Measurements from ENCODE around the gene ZKSCAN8. TPM values are rescaled to one million over a fixed set of nuclear protein-coding genes. Genes with fewer than 3 reads are reported as not detected.
A peak's percentile ranks its signal among the peaks of the same experiment; 100 is the strongest.

The ZKSCAN8 gene
- polyA plus RNA-seq, 1 experiment, result 11.5 TPM

DNA sequence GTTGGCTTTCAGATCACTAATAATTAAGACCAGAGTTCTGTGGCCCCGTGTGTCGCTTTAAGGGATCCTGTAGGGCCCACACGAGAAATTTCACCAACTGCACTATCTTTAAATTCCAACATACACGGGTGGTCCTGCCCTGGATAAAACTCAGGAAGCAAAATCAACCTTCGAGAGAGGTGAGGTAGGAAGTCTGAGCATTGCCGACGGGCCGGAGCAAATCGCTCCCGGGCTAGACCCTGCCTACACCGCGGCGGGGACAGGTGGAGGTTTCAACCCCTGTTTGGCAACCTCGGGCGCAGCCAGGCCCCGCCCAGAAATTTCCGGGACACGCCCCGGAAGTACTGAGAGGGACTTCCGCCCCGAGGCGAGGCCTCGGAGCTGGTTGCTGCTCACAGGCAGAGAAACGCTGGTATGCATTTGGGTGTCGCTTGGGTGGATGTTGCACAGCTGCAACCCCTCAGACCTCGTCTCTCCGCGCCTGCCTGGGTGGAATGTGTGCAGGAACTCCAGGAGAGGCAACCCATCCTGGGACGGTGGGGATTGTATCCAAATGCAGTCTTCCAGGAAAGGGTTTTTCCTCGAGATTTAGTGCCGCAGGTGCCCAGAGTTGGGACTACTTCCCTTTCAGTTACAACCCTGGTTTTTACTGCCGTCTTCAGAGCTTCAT, 19.9 kb downstream of the ZKSCAN8 start:
- DNase-seq (ENCODE audit: low read depth, low spot score), result peak; percentile 53

DNA sequence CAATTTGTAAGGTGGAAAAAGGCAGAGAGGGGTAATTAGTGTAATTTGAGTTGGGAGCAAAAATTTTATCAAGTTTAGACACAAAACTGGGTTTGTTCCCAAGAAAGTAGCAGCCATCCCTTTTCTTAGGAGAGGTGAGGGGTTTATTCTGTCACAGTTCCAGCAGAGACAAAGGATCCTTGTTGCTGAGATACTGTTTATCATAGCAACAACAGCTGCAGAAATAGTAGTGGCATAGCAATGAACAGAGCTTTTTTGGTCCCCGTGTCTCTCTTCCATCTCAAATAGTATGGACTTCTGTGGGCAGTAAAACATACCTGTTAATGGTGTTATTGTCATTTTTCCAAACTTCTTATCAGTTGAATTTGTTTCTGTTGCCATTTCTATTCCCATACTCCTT, 23.9 kb downstream of the ZKSCAN8 start:
- H3K9me3 ChIP-seq (ENCODE audit: control insufficient read depth, insufficient read depth, low read length), result peaks cover 2% of the 10 kb centered on the region; the same call in 1 of the 2 replicates

More for the DNA sequence above, 19.9 kb downstream of the ZKSCAN8 start:
- ChIA-PET POLR2A (interaction anchor here (0.7 to 2.0 kb wide), 8 partner anchors 9 to 194 kb away, joined by 3 to 12 read pairs (median 3); partner anchors contain the start of genes PGBD1 and ZKSCAN8), CTCF (interaction anchor here (0.8 kb wide), 1 partner anchor 194 kb away, joined by 4 read pairs; no protein-coding TSS in a partner anchor)
- Histone ChIP-seq H3K9me3 (ENCODE audit: control insufficient read depth, insufficient read depth, low read length) (peaks cover 2% of the 10 kb centered on the region; the same call in 1 of the 2 replicates), H3K4me3 (ENCODE audit: low read depth, low read length) (peak overlapping the region; percentile 69), H3K27me3 (ENCODE audit: control insufficient read depth, insufficient read depth, low read length) (no peaks in the 10 kb centered on the region), H3K27ac (ENCODE audit: low read depth, low read length) (peak overlapping the region; percentile 58)
- TF ChIP-seq, protein P1, sequence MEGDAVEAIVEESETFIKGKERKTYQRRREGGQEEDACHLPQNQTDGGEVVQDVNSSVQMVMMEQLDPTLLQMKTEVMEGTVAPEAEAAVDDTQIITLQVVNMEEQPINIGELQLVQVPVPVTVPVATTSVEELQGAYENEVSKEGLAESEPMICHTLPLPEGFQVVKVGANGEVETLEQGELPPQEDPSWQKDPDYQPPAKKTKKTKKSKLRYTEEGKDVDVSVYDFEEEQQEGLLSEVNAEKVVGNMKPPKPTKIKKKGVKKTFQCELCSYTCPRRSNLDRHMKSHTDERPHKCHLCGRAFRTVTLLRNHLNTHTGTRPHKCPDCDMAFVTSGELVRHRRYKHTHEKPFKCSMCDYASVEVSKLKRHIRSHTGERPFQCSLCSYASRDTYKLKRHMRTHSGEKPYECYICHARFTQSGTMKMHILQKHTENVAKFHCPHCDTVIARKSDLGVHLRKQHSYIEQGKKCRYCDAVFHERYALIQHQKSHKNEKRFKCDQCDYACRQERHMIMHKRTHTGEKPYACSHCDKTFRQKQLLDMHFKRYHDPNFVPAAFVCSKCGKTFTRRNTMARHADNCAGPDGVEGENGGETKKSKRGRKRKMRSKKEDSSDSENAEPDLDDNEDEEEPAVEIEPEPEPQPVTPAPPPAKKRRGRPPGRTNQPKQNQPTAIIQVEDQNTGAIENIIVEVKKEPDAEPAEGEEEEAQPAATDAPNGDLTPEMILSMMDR (IDR thresholded peaks at IDR 0.05; ENCODE audit: low read depth, low read length), result no peak

GRCh38 chr6:28167068-28167467, 25.4 kb downstream of the ZKSCAN8 start:
- H3K27ac ChIP-seq (ENCODE audit: low read depth, low read length), result no peak overlapping the region
- no peak overlapping the region for H3K4me3 ChIP-seq (ENCODE audit: low read depth, low read length)
- DNase-seq (ENCODE audit: low read depth, low spot score), result peak; percentile 13
- POLR2A ChIA-PET, result no interaction called here
- TF ChIP-seq, protein P1 (IDR thresholded peaks at IDR 0.05; ENCODE audit: low read depth, low read length), result no peak
- CTCF ChIA-PET, result no interaction called here
- H3K9me3 ChIP-seq (ENCODE audit: control insufficient read depth, insufficient read depth, low read length), result no peaks in the 10 kb centered on the region
- no peaks in the 10 kb centered on the region for H3K27me3 ChIP-seq (ENCODE audit: control insufficient read depth, insufficient read depth, low read length)

More for the DNA sequence above, 23.9 kb downstream of the ZKSCAN8 start:
- H3K27ac ChIP-seq (ENCODE audit: low read depth, low read length), result no peak overlapping the region
- TF ChIP-seq, protein P1 (IDR thresholded peaks at IDR 0.05; ENCODE audit: low read depth, low read length), result no peak
- H3K4me3 ChIP-seq (ENCODE audit: low read depth, low read length), result no peak overlapping the region
- no peak for DNase-seq (ENCODE audit: low read depth, low spot score)
- ChIA-PET POLR2A (no interaction called here), CTCF (no interaction called here)
- H3K27me3 ChIP-seq (ENCODE audit: control insufficient read depth, insufficient read depth, low read length), result no peaks in the 10 kb centered on the region

DNA sequence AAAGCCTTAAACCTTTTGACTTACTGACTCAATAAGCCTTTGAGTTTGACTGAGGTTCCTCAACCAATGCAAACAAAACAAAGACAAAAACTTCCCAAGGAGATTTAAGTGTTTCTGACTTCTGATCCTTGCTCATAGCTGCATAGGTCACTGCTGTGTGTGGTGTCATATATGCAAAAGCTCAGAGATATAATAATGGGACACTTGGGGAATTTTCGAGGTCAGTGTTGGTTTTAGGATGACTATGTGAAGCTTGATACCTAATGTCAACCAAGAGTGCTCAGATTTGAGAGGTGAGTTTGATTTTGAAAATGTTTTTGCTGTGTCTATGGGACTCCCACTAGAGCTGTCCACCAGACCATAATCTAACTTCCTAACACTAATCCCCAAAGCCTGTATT, 26.2 kb downstream of the ZKSCAN8 start:
- ChIA-PET CTCF (interaction anchor here (0.7 kb wide), 1 partner anchor 188 kb away, joined by 3 read pairs; no protein-coding TSS in a partner anchor), POLR2A (no interaction called here)
- TF ChIP-seq, protein P1 (IDR thresholded peaks at IDR 0.05; ENCODE audit: low read depth, low read length), result no peak
- Histone ChIP-seq H3K27me3 (ENCODE audit: control insufficient read depth, insufficient read depth, low read length) (no peaks in the 10 kb centered on the region), H3K4me3 (ENCODE audit: low read depth, low read length) (no peak overlapping the region), H3K27ac (ENCODE audit: low read depth, low read length) (no peak overlapping the region), H3K9me3 (ENCODE audit: control insufficient read depth, insufficient read depth, low read length) (no peaks in the 10 kb centered on the region)
- no peak for DNase-seq (ENCODE audit: low read depth, low spot score)

GRCh38 chr6:28171271-28171670, 29.6 kb downstream of the ZKSCAN8 start:
- H3K9me3 ChIP-seq (ENCODE audit: control insufficient read depth, insufficient read depth, low read length), result no peaks in the 10 kb centered on the region
- H3K27me3 ChIP-seq (ENCODE audit: control insufficient read depth, insufficient read depth, low read length), result no peaks in the 10 kb centered on the region
- TF ChIP-seq, protein P1 (IDR thresholded peaks at IDR 0.05; ENCODE audit: low read depth, low read length), result no peak
- no peak overlapping the region for H3K4me3 ChIP-seq (ENCODE audit: low read depth, low read length)
- POLR2A ChIA-PET, result no interaction called here
- H3K27ac ChIP-seq (ENCODE audit: low read depth, low read length), result no peak overlapping the region
- no peak for DNase-seq (ENCODE audit: low read depth, low spot score)
- CTCF ChIA-PET, result no interaction called here
